Hepatocyte (in vitro differentiated cells): ENCODE measurements around the gene SLC5A5.

Source experiments
- CTCF ChIP-seq: fragments of 200-600 bp; sonication (generic); IDR thresholded peaks from 2 replicates; pipeline ENCODE4 v1.5.1; 2016; ENCODE audit warnings: antibody characterized with exemption, mild to moderate bottlenecking; ENCODE audit not compliant: poor library complexity
- EZH2 ChIP-seq: fragments of 200-600 bp; sonication (generic); IDR thresholded peaks from 2 replicates; pipeline ENCODE4 v1.6.1; 2016; ENCODE audit warnings: antibody characterized with exemption, mild to moderate bottlenecking, borderline replicate concordance

DNA sequence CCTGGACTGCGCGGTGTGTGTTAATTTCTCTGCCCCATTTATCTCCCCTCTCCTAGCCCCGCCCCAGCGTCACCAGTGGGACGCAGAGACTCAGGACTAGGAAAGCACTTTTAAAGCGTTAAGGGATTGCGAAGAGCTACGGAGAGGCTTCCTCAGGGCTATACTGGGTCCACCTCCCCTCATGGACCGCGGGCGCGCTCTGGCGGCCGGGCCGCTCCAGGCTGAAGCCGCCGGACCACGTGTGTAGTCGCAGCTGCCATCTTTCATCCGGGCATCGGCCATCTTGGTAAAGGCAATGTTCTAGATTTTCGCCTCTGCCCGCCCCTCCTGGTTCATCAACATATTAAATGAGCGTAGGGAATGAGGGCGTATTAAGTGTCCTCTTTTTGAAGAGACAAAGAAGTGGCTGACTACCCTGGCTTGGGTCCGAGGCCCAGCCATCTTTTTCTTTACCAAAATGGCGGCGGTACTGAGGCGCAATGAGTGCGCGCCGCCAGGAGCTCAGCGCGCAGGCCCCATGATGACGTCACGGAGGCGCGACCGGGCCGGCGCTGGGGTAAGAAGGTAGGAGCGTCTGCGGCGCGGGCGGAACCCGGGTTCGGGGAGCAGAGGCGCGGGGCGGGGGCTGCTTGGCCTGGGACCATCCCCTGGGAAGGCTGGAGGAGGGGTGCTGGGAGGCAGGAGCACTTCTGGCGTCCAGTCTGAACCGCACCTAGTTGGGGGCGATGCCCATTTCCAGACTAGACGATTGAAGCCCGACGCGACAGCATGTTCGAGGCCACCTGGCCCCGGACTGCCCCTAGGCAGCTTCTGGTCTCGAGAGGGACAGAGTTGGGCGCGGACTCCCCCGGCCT is 61.0 kb downstream of the SLC5A5 start, which contains the start of gene CCDC124:
- TF ChIP-seq CTCF = peak; percentile 96
- no peak for TF ChIP-seq EZH2
